Neural cell (in vitro differentiated cells): ENCODE measurements around the gene ADM.

ENCODE experiments used
- CTCF ChIP-seq: fragments of 450-650 bp; IDR thresholded peaks from 2 replicates; pipeline ENCODE4 v1.5.1; 2014; ENCODE audit warnings: antibody characterized with exemption, mild to moderate bottlenecking, moderate library complexity; ENCODE audit not compliant: poor library complexity, severe bottlenecking
- EP300 ChIP-seq: fragments of 450-650 bp; conservative IDR thresholded peaks from 2 replicates; pipeline ENCODE4 v1.6.1; 2014; ENCODE audit warnings: antibody characterized with exemption, mild to moderate bottlenecking, moderate library complexity; ENCODE audit not compliant: poor library complexity, severe bottlenecking

- TF ChIP-seq CTCF (no peak), EP300 (no peak)
Measured at GRCh38 chr11:10295064-10295901, 9.6 kb upstream of the ADM start.
